A549 (cell line): ENCODE data around the gene OGA.
A peak's percentile ranks its signal among the peaks of the same experiment; 100 is the strongest.

ENCODE experiments used
- CEBPB ChIP-seq, 2 experiments: fragments of >200 bp in 1 of 2; sonication (Bioruptor Twin) in 1 of 2; formaldehyde crosslinking in 1 of 2; IDR thresholded peaks; 2 replicates each; pipeline ENCODE4 v1.6.1; 2012 to 2016
- EP300 ChIP-seq, 2 experiments: fragments of >200 bp; sonication (Bioruptor Twin); formaldehyde crosslinking; IDR thresholded peaks; 2 replicates in 1 of 2; 3 replicates in 1 of 2; pipeline ENCODE4 v1.6.1; 2016 to 2017
- ESRRA ChIP-seq: fragments of 150-350 bp; IDR thresholded peaks from 2 replicates; pipeline ENCODE4 v1.6.1; 2014; ENCODE audit warnings: mild to moderate bottlenecking, low read length, borderline replicate concordance
- HOXB5 ChIP-seq: fragments of 250-450 bp; sonication (Bioruptor Pico); IDR thresholded peaks from 2 replicates; pipeline ENCODE4 v1.5.0; 2020; ENCODE audit warnings: mild to moderate bottlenecking, moderate library complexity
- KDM5A ChIP-seq: fragments of 200-600 bp; sonication (generic); IDR thresholded peaks from 2 replicates; pipeline ENCODE4 v1.6.1; 2016; ENCODE audit warnings: antibody characterized with exemption, mild to moderate bottlenecking
- MAZ ChIP-seq: fragments of 150-350 bp; IDR thresholded peaks from 2 replicates; pipeline ENCODE4 v1.6.1; 2014; ENCODE audit warnings: antibody characterized with exemption, low read depth, low read length, borderline replicate concordance
- POLR2A ChIP-seq: IDR thresholded peaks from 2 replicates; pipeline ENCODE4 v1.6.1; 2012; ENCODE audit warnings: mild to moderate bottlenecking, low read length
- TF ChIP-seq, protein P1 (sequence below): fragments of >200 bp; sonication (Bioruptor Twin); formaldehyde crosslinking; IDR thresholded peaks from 3 replicates; pipeline ENCODE4 v1.5.1; 2016
- TF ChIP-seq, protein P2 (sequence below): IDR thresholded peaks from 2 replicates; pipeline ENCODE4 v1.6.1; 2012

GRCh38 chr10:101749047-101750016 lies 68.9 kb downstream of the OGA start:
- TF ChIP-seq, protein P1, sequence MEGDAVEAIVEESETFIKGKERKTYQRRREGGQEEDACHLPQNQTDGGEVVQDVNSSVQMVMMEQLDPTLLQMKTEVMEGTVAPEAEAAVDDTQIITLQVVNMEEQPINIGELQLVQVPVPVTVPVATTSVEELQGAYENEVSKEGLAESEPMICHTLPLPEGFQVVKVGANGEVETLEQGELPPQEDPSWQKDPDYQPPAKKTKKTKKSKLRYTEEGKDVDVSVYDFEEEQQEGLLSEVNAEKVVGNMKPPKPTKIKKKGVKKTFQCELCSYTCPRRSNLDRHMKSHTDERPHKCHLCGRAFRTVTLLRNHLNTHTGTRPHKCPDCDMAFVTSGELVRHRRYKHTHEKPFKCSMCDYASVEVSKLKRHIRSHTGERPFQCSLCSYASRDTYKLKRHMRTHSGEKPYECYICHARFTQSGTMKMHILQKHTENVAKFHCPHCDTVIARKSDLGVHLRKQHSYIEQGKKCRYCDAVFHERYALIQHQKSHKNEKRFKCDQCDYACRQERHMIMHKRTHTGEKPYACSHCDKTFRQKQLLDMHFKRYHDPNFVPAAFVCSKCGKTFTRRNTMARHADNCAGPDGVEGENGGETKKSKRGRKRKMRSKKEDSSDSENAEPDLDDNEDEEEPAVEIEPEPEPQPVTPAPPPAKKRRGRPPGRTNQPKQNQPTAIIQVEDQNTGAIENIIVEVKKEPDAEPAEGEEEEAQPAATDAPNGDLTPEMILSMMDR = 0 out of 3 replicates have a peak, but pooled peaks have one; percentile 7
- TF ChIP-seq MAZ (no peak), CEBPB (IDR thresholded peaks at IDR 0.05) (no peak), HOXB5 (CRISPR knock-in tag) (no peak), KDM5A (no peak), EP300 (IDR thresholded peaks at IDR 0.05) (no peak), ESRRA (no peak), POLR2A (no peak)
- TF ChIP-seq, protein P2, sequence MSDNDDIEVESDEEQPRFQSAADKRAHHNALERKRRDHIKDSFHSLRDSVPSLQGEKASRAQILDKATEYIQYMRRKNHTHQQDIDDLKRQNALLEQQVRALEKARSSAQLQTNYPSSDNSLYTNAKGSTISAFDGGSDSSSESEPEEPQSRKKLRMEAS = no peak
